H9 (cell line): ENCODE results near the gene ZNF106. TPM values are rescaled to one million over a fixed set of nuclear protein-coding genes. Genes with fewer than 3 reads are reported as not detected.

ENCODE experiments used
- DNase-seq: peaks from one replicate; pipeline ENCODE4 v3.0.0-alpha.2; 2017
- H2AFZ ChIP-seq: one replicate; pipeline ENCODE4 v1.6.1; 2013; ENCODE audit warnings: mild to moderate bottlenecking, low read length, control low read depth, moderate library complexity
- H2AK5ac ChIP-seq: 2 replicates; pipeline ENCODE4 v1.6.1; 2013; ENCODE audit warnings: low read length, control low read depth, mixed read lengths; ENCODE audit not compliant: insufficient read length
- H2BK120ac ChIP-seq: one replicate; pipeline ENCODE4 v1.6.1; 2013; ENCODE audit warnings: low read depth, mild to moderate bottlenecking, low read length, control low read depth, inconsistent platforms; ENCODE audit not compliant: poor library complexity, severe bottlenecking
- H2BK12ac ChIP-seq: 2 replicates; pipeline ENCODE4 v1.6.1; 2013; ENCODE audit warnings: low read length, control low read depth, mixed read lengths, low read depth; ENCODE audit not compliant: insufficient read length
- H2BK15ac ChIP-seq: 2 replicates; pipeline ENCODE4 v1.6.1; 2013; ENCODE audit warnings: low read depth, low read length, control low read depth
- H2BK20ac ChIP-seq: one replicate; pipeline ENCODE4 v1.6.1; 2013; ENCODE audit warnings: low read depth, mild to moderate bottlenecking, low read length, control low read depth, inconsistent platforms; ENCODE audit not compliant: poor library complexity, severe bottlenecking
- H2BK5ac ChIP-seq: 2 replicates; pipeline ENCODE4 v1.6.1; 2013; ENCODE audit warnings: low read length, control low read depth, mixed read lengths; ENCODE audit not compliant: insufficient read length
- H3K14ac ChIP-seq: 2 replicates; pipeline ENCODE4 v1.6.1; 2013; ENCODE audit warnings: low read length, control low read depth; ENCODE audit not compliant: insufficient read depth
- H3K18ac ChIP-seq: 2 replicates; pipeline ENCODE4 v1.6.1; 2013; ENCODE audit warnings: low read depth, mild to moderate bottlenecking, mixed read lengths, low read length, control low read depth; ENCODE audit not compliant: insufficient read length
- H3K23ac ChIP-seq: 2 replicates; pipeline ENCODE4 v1.6.1; 2013; ENCODE audit warnings: low read length, control low read depth, mixed read lengths, low read depth; ENCODE audit not compliant: insufficient read length
- H3K23me2 ChIP-seq: 2 replicates; pipeline ENCODE4 v1.6.1; 2013; ENCODE audit warnings: low read depth, mild to moderate bottlenecking, mixed read lengths, low read length, control low read depth; ENCODE audit not compliant: insufficient read length, poor library complexity, severe bottlenecking
- H3K27ac ChIP-seq: 2 replicates; pipeline ENCODE4 v1.5.1; 2013; ENCODE audit warnings: low read length, control low read depth, mixed read lengths, low read depth; ENCODE audit not compliant: insufficient read length
- H3K27me3 ChIP-seq: 2 replicates; pipeline ENCODE4 v1.6.1; 2013; ENCODE audit warnings: low read length, control low read depth, inconsistent platforms; ENCODE audit not compliant: insufficient read depth
- H3K4ac ChIP-seq: 2 replicates; pipeline ENCODE4 v1.6.1; 2013; ENCODE audit warnings: low read depth, mild to moderate bottlenecking, control low read depth, inconsistent platforms, low read length, moderate library complexity
- H3K4me1 ChIP-seq: 2 replicates; pipeline ENCODE4 v1.6.1; 2013; ENCODE audit warnings: low read length, control low read depth, inconsistent platforms; ENCODE audit not compliant: insufficient read depth
- H3K4me2 ChIP-seq: 2 replicates; pipeline ENCODE4 v1.6.1; 2013; ENCODE audit warnings: low read length, control low read depth, mixed read lengths; ENCODE audit not compliant: insufficient read length, insufficient read depth
- H3K56ac ChIP-seq: 2 replicates; pipeline ENCODE4 v1.6.1; 2013; ENCODE audit warnings: low read depth, mild to moderate bottlenecking, mixed read lengths, low read length, control low read depth; ENCODE audit not compliant: insufficient read length
- H3K79me1 ChIP-seq: 2 replicates; pipeline ENCODE4 v1.6.1; 2013; ENCODE audit warnings: low read depth, mild to moderate bottlenecking, moderate library complexity, low read length, control low read depth, inconsistent platforms; ENCODE audit not compliant: insufficient read depth, poor library complexity, severe bottlenecking
- H3K79me2 ChIP-seq: 2 replicates; pipeline ENCODE4 v1.6.1; 2013; ENCODE audit warnings: low read length, control low read depth, inconsistent platforms; ENCODE audit not compliant: insufficient read depth
- H3K9ac ChIP-seq: 2 replicates; pipeline ENCODE4 v1.6.1; 2013; ENCODE audit warnings: low read length, control low read depth, mixed read lengths; ENCODE audit not compliant: insufficient read length; ENCODE audit errors: extremely low read depth
- H3K9me3 ChIP-seq: one replicate; pipeline ENCODE4 v1.6.1; 2013; ENCODE audit warnings: low read depth, low read length, inconsistent platforms; ENCODE audit not compliant: control insufficient read depth
- H3T11ph ChIP-seq: one replicate; pipeline ENCODE4 v1.6.1; 2013; ENCODE audit warnings: mild to moderate bottlenecking, low read length, control low read depth, inconsistent platforms
- H4K20me1 ChIP-seq: one replicate; pipeline ENCODE4 v1.6.1; 2013; ENCODE audit not compliant: control insufficient read depth, insufficient read length, insufficient read depth
- H4K5ac ChIP-seq: 2 replicates; pipeline ENCODE4 v1.6.1; 2013; ENCODE audit warnings: low read depth, mild to moderate bottlenecking, mixed read lengths, low read length, control low read depth; ENCODE audit not compliant: insufficient read length
- H4K8ac ChIP-seq: replicated peaks from 2 replicates; pipeline ENCODE4 v1.6.1; 2013; ENCODE audit warnings: low read length, control low read depth, mixed read lengths, low read depth; ENCODE audit not compliant: insufficient read length
- H4K91ac ChIP-seq: 2 replicates; pipeline ENCODE4 v1.6.1; 2013; ENCODE audit warnings: low read depth, mild to moderate bottlenecking, moderate library complexity, mixed read lengths, low read length, control low read depth; ENCODE audit not compliant: insufficient read length
- H3K27ac Mint-ChIP-seq, 3 experiments: 2 replicates in 2 of 3; 3 replicates in 1 of 3; pipeline ENCODE4 v1.8.0; 2020 to 2021; ENCODE audit warnings: mixed read lengths in 3 of 3, mild to moderate bottlenecking in 1 of 3, moderate library complexity in 1 of 3
- H3K27me3 Mint-ChIP-seq: 2 replicates; pipeline ENCODE4 v1.8.0; 2021; ENCODE audit warnings: low read depth, mild to moderate bottlenecking, moderate library complexity, mixed read lengths
- H3K36me3 Mint-ChIP-seq, 3 experiments: 2 replicates in 2 of 3; 3 replicates in 1 of 3; pipeline ENCODE4 v1.8.0; 2020 to 2021; ENCODE audit warnings: low read depth in 3 of 3, mixed read lengths in 3 of 3; ENCODE audit not compliant: insufficient read depth in 1 of 3
- H3K4me1 Mint-ChIP-seq, 2 experiments: 2 replicates each; pipeline ENCODE4 v1.8.0; 2020; ENCODE audit warnings: mixed read lengths in 2 of 2
- H3K4me3 Mint-ChIP-seq, 2 experiments: 2 replicates in 1 of 2; 3 replicates in 1 of 2; pipeline ENCODE4 v1.8.0; 2020 to 2021; ENCODE audit warnings: mild to moderate bottlenecking in 2 of 2, mixed read lengths in 2 of 2, moderate library complexity in 1 of 2
- H3K9me3 Mint-ChIP-seq, 2 experiments: 2 replicates in 1 of 2; 3 replicates in 1 of 2; pipeline ENCODE4 v1.8.0; 2020; ENCODE audit warnings: mild to moderate bottlenecking in 2 of 2, mixed read lengths in 2 of 2, moderate library complexity in 1 of 2
- CTCF ChIP-seq: fragments of 200-600 bp; sonication (generic); conservative IDR thresholded peaks from 3 replicates; pipeline ENCODE4 v1.8.0; 2021; ENCODE audit warnings: antibody characterized with exemption, mild to moderate bottlenecking
- WGBS: extraction: QIAGEN DNeasy Blood & Tissue Kit; methylation state at CpG from one replicate; pipeline ENCODE4 v1.1.7; 2013; ENCODE audit warnings: missing lambda C conversion rate, low lambda C conversion rate, mixed read lengths; ENCODE audit not compliant: insufficient read length; ENCODE audit errors: extremely low coverage; 5-methylcytosine and 5-hydroxymethylcytosine counted together
- total RNA-seq: library from RNA; stranded (reverse); gene quantifications from 2 replicates; pipeline ENCODE4 v1.2.1, GENCODE V29; 2021

ZNF106 gene
- total RNA-seq, 1 experiment from 2014 or later, result 55.0 TPM

GRCh38 chr15:42373274-42373673 is 117.7 kb downstream of the ZNF106 start:
- Histone ChIP-seq H3K14ac (no peak overlapping the region), H4K91ac (no peak overlapping the region), H2BK20ac (no peak overlapping the region), H3K27me3 (no peaks in the 10 kb centered on the region), H3K18ac (no peak overlapping the region), H3K4ac (no peak overlapping the region), H2AFZ (no peak overlapping the region), H3K79me1 (no peaks in the 10 kb centered on the region), H3K79me2 (no peaks in the 10 kb centered on the region), H2BK12ac (no peak overlapping the region), H3T11ph (no peak overlapping the region), H3K9me3 (no peaks in the 10 kb centered on the region), H3K27ac (no peak overlapping the region), H2BK5ac (no peak overlapping the region), H4K5ac (no peak overlapping the region), H3K4me1 (no peaks in the 10 kb centered on the region), H3K23ac (no peak overlapping the region), H2AK5ac (no peak overlapping the region), H3K56ac (no peak overlapping the region), H3K4me2 (no peak overlapping the region), H2BK120ac (no peak overlapping the region), H4K8ac (no peak overlapping the region), H3K23me2 (no peaks in the 10 kb centered on the region), H4K20me1 (no peaks in the 10 kb centered on the region), H2BK15ac (no peak overlapping the region), H3K9ac (no peak overlapping the region)
- no peak for DNase-seq
- H3K9me3 Mint-ChIP-seq, result peaks cover 32 to 34% of the 10 kb centered on the region in 2 experiments
- no peak for TF ChIP-seq CTCF
- H3K4me1 Mint-ChIP-seq, result no peaks in the 10 kb centered on the region
- H3K27ac Mint-ChIP-seq, result no peak overlapping the region
- WGBS, result no CpG with 5 or more reads among the region's 1 CpG
- peaks cover 11% of the 10 kb centered on the region for H3K27me3 Mint-ChIP-seq
- peaks cover 9 to 29% (median 17%) of the 10 kb centered on the region in 3 experiments for H3K36me3 Mint-ChIP-seq
- H3K4me3 Mint-ChIP-seq, result no peak overlapping the region
